ENCODE results near the gene KCTD19. TPM values are rescaled to one million over a fixed set of nuclear protein-coding genes. Genes with fewer than 3 reads are reported as not detected.
A peak's percentile ranks its signal among the peaks of the same experiment; 100 is the strongest.

KCTD19 gene
- total RNA-seq, 1 experiment from 2014 or later, result 0.32 TPM

DNA sequence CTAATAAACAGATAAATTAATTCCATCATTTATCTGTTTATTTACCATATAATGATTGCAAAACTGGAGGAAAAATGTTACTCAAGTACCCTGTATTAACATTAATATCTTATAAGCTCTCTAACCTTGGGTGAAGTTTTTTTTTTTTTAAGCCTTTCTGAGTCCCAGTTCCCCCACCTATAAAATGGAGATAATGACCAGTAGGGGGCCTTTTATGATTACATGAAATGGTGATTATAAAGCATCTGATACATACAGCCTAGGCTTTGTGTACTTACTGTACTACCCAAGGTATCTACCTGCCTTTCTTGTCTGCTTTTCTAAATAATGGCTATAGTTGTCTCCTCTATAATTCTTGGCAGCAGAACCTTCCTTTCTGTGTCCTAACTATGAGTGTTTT, 22.6 kb upstream of the KCTD19 start:
- H3K4me3 ChIP-seq (ENCODE audit: low read depth, low read length, poor library complexity, severe bottlenecking), result no peak overlapping the region
- POLR2A ChIA-PET (ENCODE audit: low non-redundant PET), result no interaction called here
- H3K9me3 ChIP-seq (ENCODE audit: low read depth, low read length, poor library complexity, severe bottlenecking), result no peaks in the 10 kb centered on the region
- no peaks in the 10 kb centered on the region for H3K36me3 ChIP-seq (ENCODE audit: insufficient read depth, low read length, poor library complexity, severe bottlenecking)
- intact Hi-C loops (cut with micrococcal nuclease; ENCODE audit: unreplicated experiment), result no loop called here
- CTCF ChIA-PET, result interaction anchor here (0.5 to 0.7 kb wide), 3 partner anchors 16 to 679 kb away, joined by 3 to 6 read pairs (median 4); no protein-coding TSS in a partner anchor
- TF ChIP-seq, protein P1, sequence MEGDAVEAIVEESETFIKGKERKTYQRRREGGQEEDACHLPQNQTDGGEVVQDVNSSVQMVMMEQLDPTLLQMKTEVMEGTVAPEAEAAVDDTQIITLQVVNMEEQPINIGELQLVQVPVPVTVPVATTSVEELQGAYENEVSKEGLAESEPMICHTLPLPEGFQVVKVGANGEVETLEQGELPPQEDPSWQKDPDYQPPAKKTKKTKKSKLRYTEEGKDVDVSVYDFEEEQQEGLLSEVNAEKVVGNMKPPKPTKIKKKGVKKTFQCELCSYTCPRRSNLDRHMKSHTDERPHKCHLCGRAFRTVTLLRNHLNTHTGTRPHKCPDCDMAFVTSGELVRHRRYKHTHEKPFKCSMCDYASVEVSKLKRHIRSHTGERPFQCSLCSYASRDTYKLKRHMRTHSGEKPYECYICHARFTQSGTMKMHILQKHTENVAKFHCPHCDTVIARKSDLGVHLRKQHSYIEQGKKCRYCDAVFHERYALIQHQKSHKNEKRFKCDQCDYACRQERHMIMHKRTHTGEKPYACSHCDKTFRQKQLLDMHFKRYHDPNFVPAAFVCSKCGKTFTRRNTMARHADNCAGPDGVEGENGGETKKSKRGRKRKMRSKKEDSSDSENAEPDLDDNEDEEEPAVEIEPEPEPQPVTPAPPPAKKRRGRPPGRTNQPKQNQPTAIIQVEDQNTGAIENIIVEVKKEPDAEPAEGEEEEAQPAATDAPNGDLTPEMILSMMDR (conservative IDR thresholded peaks at IDR 0.05; ENCODE audit: low read depth, low read length), result peak; percentile 46
- TF ChIP-seq EZH2 (IDR thresholded peaks at IDR 0.05; ENCODE audit: borderline replicate concordance, low read depth, low read length, poor library complexity, severe bottlenecking), result no peak
- H3K4me1 ChIP-seq (ENCODE audit: insufficient read depth, low read length, poor library complexity, severe bottlenecking), result no peaks in the 10 kb centered on the region
- H3K27me3 ChIP-seq (replicated peaks; ENCODE audit: insufficient read depth, low read depth, low read length, poor library complexity), result no peaks in the 10 kb centered on the region
- no TSS peak for BruUV-seq (replicated peaks)
- H3K27ac ChIP-seq (ENCODE audit: low read depth, low read length, poor library complexity, severe bottlenecking), result no peak overlapping the region
- peak; percentile 29 for DNase-seq (ENCODE audit: low spot score)

- CTCF ChIA-PET, result no interaction called here
- H3K4me3 ChIP-seq (ENCODE audit: low read depth, low read length, poor library complexity, severe bottlenecking), result no peak overlapping the region
- no TSS peak for BruUV-seq (replicated peaks)
- no peak for DNase-seq (ENCODE audit: low spot score)
- intact Hi-C loops (cut with micrococcal nuclease; ENCODE audit: unreplicated experiment), result no loop called here
- no peaks in the 10 kb centered on the region for H3K27me3 ChIP-seq (replicated peaks; ENCODE audit: insufficient read depth, low read depth, low read length, poor library complexity)
- no peaks in the 10 kb centered on the region for H3K4me1 ChIP-seq (ENCODE audit: insufficient read depth, low read length, poor library complexity, severe bottlenecking)
- POLR2A ChIA-PET (ENCODE audit: low non-redundant PET), result no interaction called here
- H3K9me3 ChIP-seq (ENCODE audit: low read depth, low read length, poor library complexity, severe bottlenecking), result no peaks in the 10 kb centered on the region
- no peaks in the 10 kb centered on the region for H3K36me3 ChIP-seq (ENCODE audit: insufficient read depth, low read length, poor library complexity, severe bottlenecking)
- no peak for TF ChIP-seq EZH2 (IDR thresholded peaks at IDR 0.05; ENCODE audit: borderline replicate concordance, low read depth, low read length, poor library complexity, severe bottlenecking)
- TF ChIP-seq, protein P1 (conservative IDR thresholded peaks at IDR 0.05; ENCODE audit: low read depth, low read length), result no peak
- H3K27ac ChIP-seq (ENCODE audit: low read depth, low read length, poor library complexity, severe bottlenecking), result no peak overlapping the region
Measured at GRCh38 chr16:67346341-67346740, 19.8 kb upstream of the KCTD19 start.

GRCh38 chr16:67345401-67345800, 18.9 kb upstream of the KCTD19 start:
- CTCF ChIA-PET, result no interaction called here
- Histone ChIP-seq H3K4me1 (ENCODE audit: insufficient read depth, low read length, poor library complexity, severe bottlenecking) (no peaks in the 10 kb centered on the region), H3K9me3 (ENCODE audit: low read depth, low read length, poor library complexity, severe bottlenecking) (no peaks in the 10 kb centered on the region), H3K27me3 (replicated peaks; ENCODE audit: insufficient read depth, low read depth, low read length, poor library complexity) (no peaks in the 10 kb centered on the region), H3K36me3 (ENCODE audit: insufficient read depth, low read length, poor library complexity, severe bottlenecking) (no peaks in the 10 kb centered on the region), H3K27ac (ENCODE audit: low read depth, low read length, poor library complexity, severe bottlenecking) (no peak overlapping the region), H3K4me3 (ENCODE audit: low read depth, low read length, poor library complexity, severe bottlenecking) (no peak overlapping the region)
- DNase-seq (ENCODE audit: low spot score), result no peak
- BruUV-seq (replicated peaks), result no TSS peak
- POLR2A ChIA-PET (ENCODE audit: low non-redundant PET), result no interaction called here
- TF ChIP-seq, protein P1 (conservative IDR thresholded peaks at IDR 0.05; ENCODE audit: low read depth, low read length), result no peak
- TF ChIP-seq EZH2 (IDR thresholded peaks at IDR 0.05; ENCODE audit: borderline replicate concordance, low read depth, low read length, poor library complexity, severe bottlenecking), result no peak
- intact Hi-C loops (cut with micrococcal nuclease; ENCODE audit: unreplicated experiment), result no loop called here
